A172 (cell line): Measurements from ENCODE around the gene LCE1D. TPM values are rescaled to one million over a fixed set of nuclear protein-coding genes. Genes with fewer than 3 reads are reported as not detected.

Experiments used
- DNase-seq: peaks from one replicate; pipeline ENCODE4 v3.0.0-alpha.2; 2015; ENCODE audit warnings: low spot score
- total RNA-seq: library from RNA; depleted of rRNA; stranded (reverse); fragments of >200 nt; shearing (Covaris generic); gene quantifications from 2 replicates; pipeline ENCODE4 v1.2.3, GENCODE V29; 2014; rRNA removed

Gene LCE1D
- total RNA-seq, 1 experiment from 2014 or later: not detected

GRCh38 chr1:152811671-152812070 lies 15.2 kb downstream of the LCE1D start, which contains the start of gene LCE1B:
Gene LCE1B, plus strand, starts transcription at chr1:152811971. Its CDS starts 476 bp downstream, at chr1:152812447.
- no peak for DNase-seq

GRCh38 chr1:152817309-152817708 lies 20.8 kb downstream of the LCE1D start:
- no peak for DNase-seq

- no peak for DNase-seq
These were observed 26.8 kb downstream of the LCE1D start for GRCh38 chr1:152823294-152823693.

- DNase-seq: no peak
These were observed 28.4 kb downstream of the LCE1D start for GRCh38 chr1:152824964-152825363.

GRCh38 chr1:152827173-152827572 lies 30.7 kb downstream of the LCE1D start, which contains the start of gene LCE1A:
Gene LCE1A, plus strand, starts transcription at chr1:152827473. Its CDS starts 0 bp downstream, at chr1:152827473.
- no peak for DNase-seq

GRCh38 chr1:152836870-152837269 lies 40.3 kb downstream of the LCE1D start:
- DNase-seq: no peak

- DNase-seq: no peak
These were observed 46.0 kb downstream of the LCE1D start, which contains the start of gene LCE6A for GRCh38 chr1:152842556-152842955. Gene LCE6A, plus strand, starts transcription at chr1:152842856. Its CDS starts 665 bp downstream, at chr1:152843521.

Other genes starting within 250 kb of the LCE1D start
- gene LCE3E, start 229.9 kb upstream of the LCE1D start, total RNA-seq: not detected in 2 replicates
- not detected in 2 replicates for gene LCE3D, start 216.2 kb upstream of the LCE1D start, total RNA-seq
- not detected in 2 replicates for gene LCE3C, start 196.5 kb upstream of the LCE1D start, total RNA-seq
- not detected in 2 replicates for gene LCE3B, start 182.9 kb upstream of the LCE1D start, total RNA-seq
- not detected in 2 replicates for gene LCE3A, start 173.6 kb upstream of the LCE1D start, total RNA-seq
- not detected in 2 replicates for gene LCE2D, start 133.3 kb upstream of the LCE1D start, total RNA-seq
- not detected in 2 replicates for gene LCE2C, start 121.4 kb upstream of the LCE1D start, total RNA-seq
- gene LCE2B, start 110.6 kb upstream of the LCE1D start, total RNA-seq: not detected in 2 replicates
- not detected in 2 replicates for gene LCE2A, start 98.4 kb upstream of the LCE1D start, total RNA-seq
- not detected in 2 replicates for gene LCE4A, start 88.6 kb upstream of the LCE1D start, total RNA-seq
- not detected in 2 replicates for gene KPRP, start 38.7 kb upstream of the LCE1D start, total RNA-seq
- gene LCE1F, start 21.6 kb upstream of the LCE1D start, total RNA-seq: not detected in 2 replicates
- gene LCE1E, start 10.5 kb upstream of the LCE1D start, total RNA-seq: not detected in 2 replicates
- gene LCE1C, start 9.9 kb downstream of the LCE1D start, total RNA-seq: not detected in 2 replicates
- not detected in 2 replicates for gene LCE1B, start 15.2 kb downstream of the LCE1D start, total RNA-seq
- gene LCE1A, start 30.8 kb downstream of the LCE1D start, total RNA-seq: not detected in 2 replicates
- not detected in 2 replicates for gene LCE6A, start 46.1 kb downstream of the LCE1D start, total RNA-seq
- gene LCE7A, start 63.3 kb downstream of the LCE1D start, total RNA-seq: not detected in 2 replicates
- gene SMCP, start 81.6 kb downstream of the LCE1D start, total RNA-seq: not detected in 2 replicates
- not detected in 2 replicates for gene IVL, start 111.8 kb downstream of the LCE1D start, total RNA-seq
- not detected in 2 replicates for gene SPRR5, start 150.5 kb downstream of the LCE1D start, total RNA-seq
- not detected in 2 replicates for gene SPRR4, start 173.9 kb downstream of the LCE1D start, total RNA-seq
- not detected in 2 replicates for gene SPRR1A, start 187.4 kb downstream of the LCE1D start, total RNA-seq
- gene SPRR3, start 205.0 kb downstream of the LCE1D start, total RNA-seq: not detected in 2 replicates
- gene SPRR1B, start 234.5 kb downstream of the LCE1D start, total RNA-seq: not detected in 2 replicates
- not detected in 2 replicates for gene SPRR2D, start 244.4 kb downstream of the LCE1D start, total RNA-seq